Mesothelial cell of epicardium (in vitro differentiated cells): ENCODE measurements around the gene WBP2. TPM values are rescaled to one million over a fixed set of nuclear protein-coding genes. Genes with fewer than 3 reads are reported as not detected.
"Not testable (repeated sequence)": the region's sequence is repeated elsewhere in the genome, so short reads cannot be mapped to it uniquely, and the experiment has no call there.

Experiments
- DNase-seq, 2 experiments: peaks; one replicate each; pipeline ENCODE4 v3.0.0; 2021; ENCODE audit warnings: low spot score in 2 of 2; ENCODE audit not compliant: unreplicated experiment in 2 of 2
- H3K27ac Mint-ChIP-seq: 2 replicates; pipeline ENCODE4 v1.8.0; 2021; ENCODE audit warnings: mixed read lengths
- H3K27me3 Mint-ChIP-seq: 2 replicates; pipeline ENCODE4 v1.8.0; 2021; ENCODE audit warnings: low read depth, mixed read lengths
- H3K36me3 Mint-ChIP-seq: 2 replicates; pipeline ENCODE4 v1.8.0; 2021; ENCODE audit warnings: mixed read lengths
- H3K4me1 Mint-ChIP-seq: 2 replicates; pipeline ENCODE4 v1.8.0; 2021; ENCODE audit warnings: mixed read lengths
- H3K4me3 Mint-ChIP-seq: 2 replicates; pipeline ENCODE4 v1.8.0; 2021; ENCODE audit warnings: mild to moderate bottlenecking, moderate library complexity, mixed read lengths
- H3K9me3 Mint-ChIP-seq: 2 replicates; pipeline ENCODE4 v1.8.0; 2021; ENCODE audit warnings: mixed read lengths
- total RNA-seq: library from RNA; stranded (reverse); gene quantifications from 3 replicates; pipeline ENCODE4 v1.2.1, GENCODE V29; 2021
- TF ChIP-seq, protein P1 (sequence below): fragments of 200-600 bp; sonication (generic); IDR thresholded peaks from one replicate; pipeline ENCODE4 v1.5.0; 2021; ENCODE audit warnings: antibody characterized with exemption; ENCODE audit not compliant: unreplicated experiment

WBP2 gene
- total RNA-seq, 1 donor from 2014 or later = 42.3 TPM

DNA sequence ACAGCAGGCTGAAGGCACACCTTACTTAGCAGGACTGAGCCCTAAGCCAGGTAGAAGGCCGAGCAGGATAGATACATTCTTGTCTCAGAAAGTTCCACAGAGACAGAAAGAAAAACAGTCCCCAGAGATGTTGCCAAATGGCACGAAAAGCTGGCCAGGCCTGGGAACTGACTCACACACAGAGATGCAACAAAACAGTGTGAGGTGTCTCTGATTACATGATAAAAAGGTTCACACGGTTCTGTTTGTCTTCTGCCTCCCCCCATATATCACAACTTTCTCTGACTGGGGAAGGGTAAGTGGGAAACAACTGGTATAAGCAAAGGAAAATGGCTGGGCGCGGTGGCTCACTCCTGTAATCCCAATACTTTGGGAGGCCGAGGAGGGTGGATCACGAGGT lies 1.7 kb downstream of the WBP2 start:
- TF ChIP-seq, protein P1, sequence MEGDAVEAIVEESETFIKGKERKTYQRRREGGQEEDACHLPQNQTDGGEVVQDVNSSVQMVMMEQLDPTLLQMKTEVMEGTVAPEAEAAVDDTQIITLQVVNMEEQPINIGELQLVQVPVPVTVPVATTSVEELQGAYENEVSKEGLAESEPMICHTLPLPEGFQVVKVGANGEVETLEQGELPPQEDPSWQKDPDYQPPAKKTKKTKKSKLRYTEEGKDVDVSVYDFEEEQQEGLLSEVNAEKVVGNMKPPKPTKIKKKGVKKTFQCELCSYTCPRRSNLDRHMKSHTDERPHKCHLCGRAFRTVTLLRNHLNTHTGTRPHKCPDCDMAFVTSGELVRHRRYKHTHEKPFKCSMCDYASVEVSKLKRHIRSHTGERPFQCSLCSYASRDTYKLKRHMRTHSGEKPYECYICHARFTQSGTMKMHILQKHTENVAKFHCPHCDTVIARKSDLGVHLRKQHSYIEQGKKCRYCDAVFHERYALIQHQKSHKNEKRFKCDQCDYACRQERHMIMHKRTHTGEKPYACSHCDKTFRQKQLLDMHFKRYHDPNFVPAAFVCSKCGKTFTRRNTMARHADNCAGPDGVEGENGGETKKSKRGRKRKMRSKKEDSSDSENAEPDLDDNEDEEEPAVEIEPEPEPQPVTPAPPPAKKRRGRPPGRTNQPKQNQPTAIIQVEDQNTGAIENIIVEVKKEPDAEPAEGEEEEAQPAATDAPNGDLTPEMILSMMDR = no peak
- Mint-ChIP-seq H3K9me3 (no peaks in the 10 kb centered on the region), H3K36me3 (peaks cover 11% of the 10 kb centered on the region), H3K4me3 (no peak overlapping the region), H3K27me3 (no peaks in the 10 kb centered on the region), H3K4me1 (peaks cover 15% of the 10 kb centered on the region), H3K27ac (no peak overlapping the region)
- DNase-seq = no peak

- H3K36me3 Mint-ChIP-seq = peaks cover 14% of the 10 kb centered on the region
- H3K27me3 Mint-ChIP-seq, H3K27ac Mint-ChIP-seq, DNase-seq, H3K9me3 Mint-ChIP-seq, H3K4me3 Mint-ChIP-seq: not testable (repeated sequence)
- H3K4me1 Mint-ChIP-seq = peaks cover 14% of the 10 kb centered on the region
Observed at GRCh38 chr17:75851693-75851991, 3.5 kb downstream of the WBP2 start.

DNA sequence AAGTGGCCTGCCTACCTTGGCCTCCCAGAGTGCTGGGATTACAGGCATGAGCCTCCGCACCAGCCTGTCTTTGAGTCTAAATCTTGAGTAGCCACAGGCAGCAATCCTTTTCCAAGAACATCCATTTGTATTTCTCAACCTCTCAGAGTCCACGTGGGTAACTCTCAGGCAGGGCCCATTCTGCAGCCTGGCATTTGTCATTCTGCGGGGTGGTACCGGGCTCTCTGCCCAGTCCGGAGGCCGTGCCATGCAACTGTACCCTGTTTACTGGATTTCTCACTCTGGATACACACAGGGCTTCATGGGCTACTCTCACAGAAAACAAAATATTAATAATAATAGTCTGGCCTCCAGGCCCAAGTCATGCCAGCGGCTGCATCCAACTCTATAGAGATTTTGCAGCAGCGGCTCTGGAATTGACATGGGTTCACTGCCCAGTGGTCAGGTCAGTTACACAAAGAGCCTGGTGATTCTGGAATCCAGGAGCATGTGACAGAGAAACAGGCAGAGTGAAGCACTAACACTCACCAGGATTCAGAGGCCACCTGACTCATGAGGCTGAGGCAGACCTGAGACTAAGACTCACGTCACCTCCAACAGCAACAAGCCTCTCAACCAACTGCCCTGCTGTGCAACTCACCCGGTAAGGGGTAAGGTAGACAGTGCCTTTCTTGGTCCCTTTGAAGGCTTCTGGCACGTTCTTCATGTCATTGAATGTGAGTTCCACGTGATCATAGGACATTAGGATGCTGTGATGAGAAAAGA lies 4.0 kb downstream of the WBP2 start:
- Mint-ChIP-seq H3K9me3 (no peaks in the 10 kb centered on the region), H3K27ac (no peak overlapping the region), H3K4me3 (no peak overlapping the region), H3K4me1 (peaks cover 10% of the 10 kb centered on the region), H3K36me3 (peaks cover 16% of the 10 kb centered on the region), H3K27me3 (no peaks in the 10 kb centered on the region)
- TF ChIP-seq, protein P1 = no peak
- no peak for DNase-seq

GRCh38 chr17:75849724-75850123 lies 5.4 kb downstream of the WBP2 start:
- TF ChIP-seq, protein P1 = no peak
- no peak overlapping the region for H3K27ac Mint-ChIP-seq

GRCh38 chr17:75849279-75849646 lies 5.9 kb downstream of the WBP2 start:
- Mint-ChIP-seq H3K27me3 (no peaks in the 10 kb centered on the region), H3K36me3 (peaks cover 21% of the 10 kb centered on the region), H3K4me3 (no peak overlapping the region), H3K4me1 (peaks cover 17% of the 10 kb centered on the region), H3K27ac (no peak overlapping the region), H3K9me3 (no peaks in the 10 kb centered on the region)
- DNase-seq = no peak
- TF ChIP-seq, protein P1 = no peak

More at GRCh38 chr17:75849724-75850123, 5.4 kb downstream of the WBP2 start:
- H3K4me3 Mint-ChIP-seq = no peak overlapping the region
- peaks cover 21% of the 10 kb centered on the region for H3K36me3 Mint-ChIP-seq
- H3K27me3 Mint-ChIP-seq = no peaks in the 10 kb centered on the region
- H3K4me1 Mint-ChIP-seq = peaks cover 22% of the 10 kb centered on the region
- H3K9me3 Mint-ChIP-seq = no peaks in the 10 kb centered on the region
- no peak for DNase-seq

GRCh38 chr17:75848523-75849278 lies 6.4 kb downstream of the WBP2 start:
- Mint-ChIP-seq H3K36me3 (peaks cover 21% of the 10 kb centered on the region), H3K27ac (no peak overlapping the region), H3K9me3 (no peaks in the 10 kb centered on the region), H3K4me3 (no peak overlapping the region), H3K27me3 (no peaks in the 10 kb centered on the region), H3K4me1 (peaks cover 17% of the 10 kb centered on the region)
- peak in 1 of 2 experiments; percentile 80 for DNase-seq
- TF ChIP-seq, protein P1 = peak; percentile 72
